ENCODE results near the gene VANGL1.
"Not testable (repeated sequence)": the region's sequence is repeated elsewhere in the genome, so short reads cannot be mapped to it uniquely, and the experiment has no call there.

The VANGL1 gene

GRCh38 chr1:115620950-115621349 is 20.8 kb upstream of the VANGL1 start:
- no peaks in the 10 kb centered on the region for H3K36me3 ChIP-seq (replicated peaks)
- TF ChIP-seq CTCF (IDR thresholded peaks at IDR 0.05; ENCODE audit: low read depth, low read length, missing control alignments): no peak
- no peak overlapping the region for H3K4me3 ChIP-seq (ENCODE audit: low read depth, low read length)
- no peak overlapping the region for H3K27ac ChIP-seq
- no peak for DNase-seq
- in situ Hi-C loops (cut with HindIII; ENCODE audit: low pct_ligation_motif_present, low sequenced_read_pairs): no loop called here
- H3K27me3 ChIP-seq (replicated peaks): no peaks in the 10 kb centered on the region

- no peak for DNase-seq
- in situ Hi-C loops (cut with HindIII; ENCODE audit: low pct_ligation_motif_present, low sequenced_read_pairs): no loop called here
- TF ChIP-seq CTCF (IDR thresholded peaks at IDR 0.05; ENCODE audit: low read depth, low read length, missing control alignments): no peak
- Histone ChIP-seq H3K4me3 (ENCODE audit: low read depth, low read length) (no peak overlapping the region), H3K27ac (no peak overlapping the region), H3K36me3 (replicated peaks) (no peaks in the 10 kb centered on the region), H3K27me3 (replicated peaks) (no peaks in the 10 kb centered on the region)
Measured at GRCh38 chr1:115624859-115625258, 16.9 kb upstream of the VANGL1 start.

DNA sequence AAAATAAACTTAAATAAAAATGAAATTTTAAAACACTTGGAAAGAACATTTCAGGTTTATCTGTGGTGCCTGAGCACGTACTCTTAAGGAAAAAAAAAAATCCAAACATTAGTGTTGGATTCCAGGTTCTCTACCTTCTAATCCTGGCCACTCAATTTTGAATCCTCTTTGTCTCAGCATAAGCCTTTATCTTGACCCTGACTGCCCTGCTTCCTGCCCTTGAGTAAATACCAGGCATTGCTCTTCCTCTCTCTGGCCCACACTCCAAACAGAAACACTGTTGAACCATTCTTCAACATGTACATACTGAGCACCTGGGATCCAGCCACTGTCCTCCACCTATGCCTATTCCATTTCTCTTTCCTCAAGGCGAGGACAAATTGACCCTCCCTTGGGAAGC is 11.4 kb upstream of the VANGL1 start:
- in situ Hi-C loops (cut with HindIII; ENCODE audit: low pct_ligation_motif_present, low sequenced_read_pairs): no loop called here
- DNase-seq: no peak
- no peak for TF ChIP-seq CTCF (IDR thresholded peaks at IDR 0.05; ENCODE audit: low read depth, low read length, missing control alignments)

DNA sequence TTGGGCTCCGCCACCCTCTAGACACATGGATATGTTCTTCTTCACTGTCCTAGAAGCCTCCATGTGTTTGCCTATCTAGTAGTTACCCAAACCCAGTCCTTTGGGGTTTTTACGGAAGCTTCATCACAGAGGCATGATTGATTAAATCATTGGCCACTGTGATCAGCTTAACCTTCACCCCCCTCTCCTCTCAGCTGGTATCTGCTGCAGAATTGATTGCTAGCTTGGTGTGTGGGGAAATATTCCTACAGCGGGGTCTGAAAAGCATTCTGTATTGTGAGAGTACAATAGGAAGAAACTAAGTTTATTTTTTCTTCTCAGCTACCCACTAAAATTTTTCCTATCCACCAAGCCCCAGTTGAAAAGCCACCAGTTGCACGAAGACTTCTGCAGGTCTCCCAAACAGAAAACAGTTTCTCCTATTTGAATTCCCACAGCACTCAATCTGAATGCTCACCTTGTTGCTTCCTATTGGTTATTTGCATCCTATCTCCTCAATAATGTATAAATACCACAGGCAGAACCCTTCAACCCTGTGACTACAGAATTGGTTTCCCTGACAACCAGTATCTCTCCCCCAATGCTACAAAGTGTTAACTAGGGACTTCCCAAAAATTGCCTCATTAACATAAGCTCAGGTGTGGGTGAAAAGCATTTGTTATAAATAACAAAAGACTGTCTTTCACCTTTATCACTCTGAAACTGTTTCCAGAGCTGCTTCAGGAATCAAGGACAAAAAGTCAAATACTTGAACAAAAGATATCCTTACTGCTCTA is 9.3 kb upstream of the VANGL1 start:
- H3K27me3 ChIP-seq (replicated peaks): no peaks in the 10 kb centered on the region
- DNase-seq: no peak
- H3K27ac ChIP-seq: no peak overlapping the region
- no peak for TF ChIP-seq CTCF (IDR thresholded peaks at IDR 0.05; ENCODE audit: low read depth, low read length, missing control alignments)
- in situ Hi-C loops (cut with HindIII; ENCODE audit: low pct_ligation_motif_present, low sequenced_read_pairs): no loop called here
- H3K36me3 ChIP-seq (replicated peaks): no peaks in the 10 kb centered on the region
- H3K4me3 ChIP-seq (ENCODE audit: low read depth, low read length): no peak overlapping the region

More for the DNA sequence above, 11.4 kb upstream of the VANGL1 start:
- H3K27ac ChIP-seq: no peak overlapping the region
- no peaks in the 10 kb centered on the region for H3K36me3 ChIP-seq (replicated peaks)
- no peak overlapping the region for H3K4me3 ChIP-seq (ENCODE audit: low read depth, low read length)
- H3K27me3 ChIP-seq (replicated peaks): no peaks in the 10 kb centered on the region

DNA sequence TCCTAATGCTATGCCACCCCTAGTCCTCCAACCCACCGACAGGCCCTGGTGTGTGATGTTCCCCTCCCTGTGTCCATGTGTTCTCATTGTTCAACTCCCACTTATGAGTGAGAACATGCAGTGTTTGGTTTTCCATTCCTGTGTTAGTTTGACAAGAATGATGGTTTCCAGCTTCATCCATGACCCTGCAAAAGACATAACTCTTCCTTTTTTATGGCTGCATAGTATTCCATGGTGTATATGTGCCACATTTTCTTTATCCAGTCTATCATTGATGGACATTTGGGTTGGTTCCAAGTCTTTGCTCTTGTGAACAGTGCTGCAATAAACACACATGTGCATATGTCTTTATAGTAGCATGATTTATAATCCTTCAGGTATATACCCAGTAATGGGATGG is 8.2 kb upstream of the VANGL1 start:
- DNase-seq; in situ Hi-C loops (cut with HindIII; ENCODE audit: low pct_ligation_motif_present, low sequenced_read_pairs); H3K27me3 ChIP-seq (replicated peaks); H3K27ac ChIP-seq; H3K36me3 ChIP-seq (replicated peaks); H3K4me3 ChIP-seq (ENCODE audit: low read depth, low read length): not testable (repeated sequence)

GRCh38 chr1:115637247-115637646 is 4.5 kb upstream of the VANGL1 start:
- H3K36me3 ChIP-seq (replicated peaks); DNase-seq; H3K27me3 ChIP-seq (replicated peaks); H3K4me3 ChIP-seq (ENCODE audit: low read depth, low read length); H3K27ac ChIP-seq; in situ Hi-C loops (cut with HindIII; ENCODE audit: low pct_ligation_motif_present, low sequenced_read_pairs): not testable (repeated sequence)

DNA sequence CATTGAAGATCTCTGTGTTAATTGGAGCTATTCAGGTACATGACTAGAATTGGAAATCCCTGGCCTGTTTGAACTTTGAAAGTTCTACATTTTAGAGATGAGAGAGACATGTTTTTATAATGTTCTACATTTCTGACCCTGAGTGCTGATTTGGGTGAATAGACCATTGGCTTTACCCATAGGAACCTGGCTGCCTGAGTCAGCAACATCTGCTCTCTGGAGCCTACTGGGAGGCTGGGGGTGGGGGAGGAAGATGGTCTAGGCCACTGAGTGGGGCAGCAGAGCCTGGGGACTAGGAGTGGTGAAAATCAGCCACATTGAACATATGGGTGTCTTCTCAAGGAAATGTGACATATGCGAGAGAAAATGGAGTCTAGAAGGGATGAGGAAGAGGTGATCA is 1.4 kb upstream of the VANGL1 start:
- no peaks in the 10 kb centered on the region for H3K27me3 ChIP-seq (replicated peaks)
- no peak for DNase-seq
- H3K27ac ChIP-seq: no peak overlapping the region
- H3K36me3 ChIP-seq (replicated peaks): no peaks in the 10 kb centered on the region
- H3K4me3 ChIP-seq (ENCODE audit: low read depth, low read length): no peak overlapping the region
- TF ChIP-seq CTCF (IDR thresholded peaks at IDR 0.05; ENCODE audit: low read depth, low read length, missing control alignments): no peak
- in situ Hi-C loops (cut with HindIII; ENCODE audit: low pct_ligation_motif_present, low sequenced_read_pairs): no loop called here

Data from brain microvascular endothelial cell (primary cell).